Measurements from ENCODE around the gene SNRNP27. TPM values are rescaled to one million over a fixed set of nuclear protein-coding genes. Genes with fewer than 3 reads are reported as not detected.

The SNRNP27 gene, protein sequence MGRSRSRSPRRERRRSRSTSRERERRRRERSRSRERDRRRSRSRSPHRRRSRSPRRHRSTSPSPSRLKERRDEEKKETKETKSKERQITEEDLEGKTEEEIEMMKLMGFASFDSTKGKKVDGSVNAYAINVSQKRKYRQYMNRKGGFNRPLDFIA
- total RNA-seq: 29.6 and 46.4 TPM in 2 replicates

DNA sequence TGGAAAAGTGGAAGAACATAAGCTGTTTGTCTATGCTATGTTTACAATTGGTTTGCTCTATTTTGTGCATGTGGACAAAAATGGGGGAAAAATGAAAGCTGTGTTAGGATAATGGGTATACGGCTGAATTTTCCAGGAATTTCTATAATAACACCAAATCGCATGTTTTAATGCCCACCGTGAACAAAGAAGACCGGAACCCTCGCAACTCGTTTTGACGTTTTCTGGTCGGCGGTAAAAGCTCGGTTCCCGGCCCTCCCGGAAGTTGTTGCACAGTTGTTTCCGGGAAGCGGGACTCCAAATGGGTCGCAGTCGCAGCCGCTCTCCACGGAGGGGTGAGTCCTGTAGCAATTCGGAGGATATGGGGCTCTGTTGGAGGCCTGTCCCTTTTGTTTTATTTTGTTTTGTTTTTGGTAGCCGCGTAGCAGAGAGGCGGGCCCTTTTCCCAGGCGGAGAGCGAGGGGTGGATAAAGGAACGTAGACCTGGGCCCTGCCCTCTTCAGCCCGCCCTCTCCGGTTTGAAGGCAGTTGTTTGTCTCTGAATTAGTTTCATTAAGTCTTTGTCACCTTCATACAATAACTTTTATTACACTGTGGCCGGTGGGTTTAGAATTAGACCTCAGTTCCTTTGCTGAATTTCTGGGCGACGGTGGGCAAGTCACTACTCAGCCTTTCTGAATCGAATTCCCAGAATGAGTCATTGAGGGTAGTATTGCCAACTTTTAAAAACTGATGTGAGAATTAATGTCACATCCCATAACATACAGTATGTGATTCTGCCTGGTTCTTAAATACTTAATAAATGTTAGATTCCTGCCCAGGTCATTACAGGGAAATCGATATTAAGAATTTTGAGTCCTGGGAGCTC lies at the start of gene SNRNP27:
Gene SNRNP27 (plus strand): TSS at position 273 of the 868 bp plus-strand sequence. CDS start 29 bp downstream, at position 302.

DNA sequence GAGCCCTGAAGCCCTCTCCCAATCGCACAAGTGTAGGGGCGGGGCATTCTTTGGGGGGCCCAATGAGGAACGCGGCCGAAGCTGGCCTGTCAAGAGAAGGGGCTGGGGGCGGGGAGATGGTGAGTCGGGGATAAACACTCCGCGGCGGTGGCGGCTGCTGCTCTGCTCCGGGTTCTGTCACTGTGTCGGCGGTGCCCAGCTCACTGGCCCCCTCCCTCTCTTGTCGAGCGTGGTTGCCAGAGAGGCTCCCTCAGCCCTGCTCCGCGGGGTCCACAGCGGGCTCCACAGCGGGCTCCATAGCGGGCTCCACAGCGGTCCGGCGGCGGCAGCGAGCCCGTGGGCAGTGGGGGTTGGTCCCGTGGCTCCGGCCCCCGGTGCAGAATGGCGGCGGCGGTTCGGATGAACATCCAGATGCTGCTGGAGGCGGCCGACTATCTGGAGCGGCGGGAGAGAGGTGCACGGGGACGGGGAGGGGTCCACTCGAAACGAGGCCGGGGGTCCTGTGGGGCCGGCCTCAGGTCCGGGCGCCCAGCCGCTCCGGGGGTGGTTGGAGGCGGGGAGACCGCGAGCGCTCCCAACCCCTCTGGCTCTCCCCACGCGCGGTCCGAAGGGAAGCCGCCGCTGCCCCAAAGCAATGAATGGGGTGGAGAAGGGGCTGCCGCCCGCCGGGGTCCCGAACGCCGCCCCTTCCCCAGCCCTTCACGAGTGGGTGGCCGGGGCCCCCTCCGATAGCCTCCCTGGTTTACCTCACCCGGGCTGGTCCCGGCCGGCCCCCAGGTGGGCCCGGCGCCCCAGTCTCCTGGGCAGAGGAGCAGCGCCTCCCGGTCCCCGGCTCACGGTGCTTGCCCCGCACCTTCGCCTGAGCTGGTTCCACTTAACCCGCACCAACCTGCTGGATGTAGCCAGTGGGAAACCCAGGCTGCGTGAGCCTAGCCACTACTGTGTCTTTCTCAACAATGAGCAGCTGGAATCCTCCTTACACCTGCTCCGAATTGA lies 21.5 kb downstream of the SNRNP27 start, which contains the start of gene MXD1:
Gene MXD1 (plus strand): TSS at position 160 of the 996 bp plus-strand sequence. CDS start 222 bp downstream, at position 382.

Small RNAs within 50 kb of the gene (small RNA-seq; reads per million reads assigned to genes)
- not detected for gene RPL23AP92 (ENCODE audit: low replicate concordance)

Other genes starting within 250 kb of the SNRNP27 start
- 24.1 and 32.8 TPM in 2 replicates for gene ANXA4, start 151.8 kb upstream of the SNRNP27 start, total RNA-seq
- 9.6 and 10.7 TPM in 2 replicates for gene GMCL1, start 64.3 kb upstream of the SNRNP27 start, total RNA-seq
- gene MXD1, start 21.2 kb downstream of the SNRNP27 start, total RNA-seq: 6.3 and 24.7 TPM in 2 replicates
- 0.22 and 0.29 TPM in 2 replicates for gene ASPRV1, start 67.7 kb downstream of the SNRNP27 start, total RNA-seq
- 66.4 and 74.8 TPM in 2 replicates for gene PCBP1, start 193.5 kb downstream of the SNRNP27 start, total RNA-seq

All from placental pericyte (primary cell).